SIG-M5 treated with dmso at 0.1 percent for 504 hours (cell line): Measurements from ENCODE around the gene WASHC4.

Source experiments
- DNase-seq: peaks from one replicate; lab custom pipeline; 2025; ENCODE audit not compliant: unreplicated experiment; lab: John Stamatoyannopoulos, UW

The WASHC4 gene, protein sequence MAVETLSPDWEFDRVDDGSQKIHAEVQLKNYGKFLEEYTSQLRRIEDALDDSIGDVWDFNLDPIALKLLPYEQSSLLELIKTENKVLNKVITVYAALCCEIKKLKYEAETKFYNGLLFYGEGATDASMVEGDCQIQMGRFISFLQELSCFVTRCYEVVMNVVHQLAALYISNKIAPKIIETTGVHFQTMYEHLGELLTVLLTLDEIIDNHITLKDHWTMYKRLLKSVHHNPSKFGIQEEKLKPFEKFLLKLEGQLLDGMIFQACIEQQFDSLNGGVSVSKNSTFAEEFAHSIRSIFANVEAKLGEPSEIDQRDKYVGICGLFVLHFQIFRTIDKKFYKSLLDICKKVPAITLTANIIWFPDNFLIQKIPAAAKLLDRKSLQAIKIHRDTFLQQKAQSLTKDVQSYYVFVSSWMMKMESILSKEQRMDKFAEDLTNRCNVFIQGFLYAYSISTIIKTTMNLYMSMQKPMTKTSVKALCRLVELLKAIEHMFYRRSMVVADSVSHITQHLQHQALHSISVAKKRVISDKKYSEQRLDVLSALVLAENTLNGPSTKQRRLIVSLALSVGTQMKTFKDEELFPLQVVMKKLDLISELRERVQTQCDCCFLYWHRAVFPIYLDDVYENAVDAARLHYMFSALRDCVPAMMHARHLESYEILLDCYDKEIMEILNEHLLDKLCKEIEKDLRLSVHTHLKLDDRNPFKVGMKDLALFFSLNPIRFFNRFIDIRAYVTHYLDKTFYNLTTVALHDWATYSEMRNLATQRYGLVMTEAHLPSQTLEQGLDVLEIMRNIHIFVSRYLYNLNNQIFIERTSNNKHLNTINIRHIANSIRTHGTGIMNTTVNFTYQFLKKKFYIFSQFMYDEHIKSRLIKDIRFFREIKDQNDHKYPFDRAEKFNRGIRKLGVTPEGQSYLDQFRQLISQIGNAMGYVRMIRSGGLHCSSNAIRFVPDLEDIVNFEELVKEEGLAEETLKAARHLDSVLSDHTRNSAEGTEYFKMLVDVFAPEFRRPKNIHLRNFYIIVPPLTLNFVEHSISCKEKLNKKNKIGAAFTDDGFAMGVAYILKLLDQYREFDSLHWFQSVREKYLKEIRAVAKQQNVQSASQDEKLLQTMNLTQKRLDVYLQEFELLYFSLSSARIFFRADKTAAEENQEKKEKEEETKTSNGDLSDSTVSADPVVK

DNA sequence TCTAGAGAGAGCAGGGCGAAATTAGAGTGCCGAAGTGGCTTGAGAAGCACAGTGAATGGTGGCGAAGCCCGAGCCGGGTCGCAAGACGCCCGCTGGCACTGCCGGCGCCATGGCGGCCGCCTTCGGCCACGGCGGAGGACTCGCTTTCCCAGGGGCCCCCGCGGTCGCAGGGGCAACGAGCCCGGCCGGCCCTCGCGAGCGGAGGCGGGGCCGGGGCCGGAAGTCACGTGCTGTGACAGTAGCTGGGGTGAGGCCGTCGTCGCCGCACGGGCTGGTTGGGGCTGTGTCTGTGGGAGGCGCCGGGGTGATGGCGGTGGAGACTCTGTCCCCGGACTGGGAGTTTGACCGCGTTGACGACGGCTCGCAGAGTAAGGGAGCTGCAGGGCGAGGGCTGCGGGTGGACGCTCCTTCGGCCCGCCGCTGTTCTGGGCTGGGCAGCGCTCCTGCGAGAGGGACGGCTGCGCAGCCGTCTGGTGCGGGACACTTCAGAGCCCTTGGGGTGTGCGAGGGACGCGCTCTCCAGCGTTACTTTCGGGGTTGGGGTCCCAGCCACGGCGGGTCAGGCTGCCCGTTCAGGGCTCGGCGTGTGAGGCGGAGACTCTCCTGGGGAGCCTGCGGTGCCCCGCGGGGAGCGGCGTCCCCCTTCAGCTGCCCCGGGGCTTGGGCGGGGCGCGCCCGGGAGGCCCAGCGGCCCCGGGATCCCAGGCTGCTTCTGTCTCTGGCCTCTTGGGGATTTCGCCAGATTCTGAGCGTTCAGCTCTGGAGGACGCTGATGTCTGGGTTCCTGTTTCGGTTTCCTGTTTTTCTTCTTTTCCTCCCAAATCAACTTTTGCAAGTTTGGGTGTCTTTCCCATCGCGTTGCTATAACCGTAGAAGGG lies at the start of gene WASHC4:
Gene WASHC4, plus strand, starts transcription at position 238 of the 878 bp plus-strand sequence. Its CDS starts 70 bp downstream, at position 308.
- DNase-seq: peak; percentile 92

DNA sequence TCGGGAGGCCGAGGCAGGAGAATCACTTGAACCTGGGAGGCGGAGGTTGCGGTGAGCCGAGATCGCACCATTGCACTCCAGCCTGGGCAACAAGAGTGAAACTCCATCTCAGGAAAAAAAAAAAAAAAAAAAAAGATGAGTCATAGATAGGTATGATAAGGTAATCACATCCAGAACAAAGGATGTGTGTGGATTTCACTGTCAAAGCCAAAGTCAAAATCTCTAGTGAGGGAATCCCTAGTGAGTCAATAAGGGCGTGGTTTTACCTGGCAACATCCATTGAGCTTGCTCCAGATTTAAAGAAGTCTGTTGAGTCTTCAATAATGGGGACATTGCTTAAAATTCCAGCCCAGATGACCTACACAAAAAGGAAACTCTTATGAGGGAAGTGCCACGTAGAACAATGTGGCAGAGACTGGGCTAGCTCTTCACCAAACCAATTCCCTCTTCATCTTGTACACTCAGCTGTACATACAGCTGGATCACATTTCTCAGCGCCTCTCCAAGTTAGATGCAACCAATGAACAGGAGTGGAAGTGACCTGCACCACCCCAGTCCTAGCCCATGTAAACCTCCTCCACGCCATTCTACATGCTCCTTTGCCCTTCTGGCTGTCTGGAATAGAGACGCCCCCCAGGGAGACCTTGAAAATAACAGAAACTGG lies 46.7 kb upstream of the WASHC4 start:
- no peak for DNase-seq

DNA sequence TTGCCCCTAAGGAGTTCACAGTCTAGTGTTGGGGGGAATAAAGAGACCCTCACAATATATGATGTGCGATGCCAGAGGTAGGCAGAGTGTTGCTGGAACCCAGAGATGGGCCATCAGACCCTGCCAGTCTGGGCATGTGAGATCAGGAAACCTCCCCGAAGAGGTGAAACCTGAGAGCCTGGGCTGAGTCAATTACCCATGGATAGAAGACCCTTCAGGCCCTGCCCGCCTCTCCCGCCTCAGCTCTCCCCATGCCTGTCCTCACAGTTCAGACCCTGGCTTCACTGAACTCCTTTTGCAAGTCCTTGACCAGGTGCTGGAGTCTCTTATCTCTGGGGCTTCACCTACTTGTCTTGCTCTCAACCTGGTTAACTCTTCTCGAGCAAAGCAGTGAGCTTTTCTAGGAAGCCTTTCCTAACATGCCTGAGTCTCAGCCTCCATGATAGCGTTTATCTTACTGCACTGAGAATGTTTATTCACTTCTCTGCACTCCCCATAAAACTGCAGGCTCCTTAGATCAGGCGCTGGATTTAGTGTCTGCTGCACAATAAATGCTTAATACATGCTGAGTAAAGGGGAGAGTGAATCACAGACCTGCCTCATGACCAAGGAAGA lies 42.9 kb upstream of the WASHC4 start:
- DNase-seq: no peak

DNA sequence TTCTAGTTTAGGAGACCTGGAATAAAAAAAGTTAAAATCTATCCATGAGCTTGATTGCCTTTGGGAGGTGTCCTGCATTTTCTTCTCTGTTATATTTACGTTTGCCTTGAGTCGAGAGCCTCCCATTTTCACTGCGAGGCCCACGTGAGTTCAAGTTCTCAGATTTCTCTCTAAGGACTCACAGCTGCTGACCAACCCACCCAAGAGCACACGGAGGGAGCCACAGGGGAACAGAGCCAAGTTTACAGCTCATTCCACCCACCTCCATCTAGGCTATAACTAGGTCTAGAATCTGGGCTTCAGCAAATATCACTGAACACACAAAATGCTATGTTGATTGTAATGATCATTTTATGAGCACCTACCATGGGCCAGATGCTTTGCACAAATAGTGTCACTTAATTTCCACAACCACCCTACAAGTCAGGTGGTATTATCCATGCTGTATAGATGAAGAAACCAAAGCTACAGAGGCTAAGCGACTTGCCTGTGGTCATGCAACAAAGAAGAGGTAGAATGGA lies 40.0 kb upstream of the WASHC4 start:
- no peak for DNase-seq

DNA sequence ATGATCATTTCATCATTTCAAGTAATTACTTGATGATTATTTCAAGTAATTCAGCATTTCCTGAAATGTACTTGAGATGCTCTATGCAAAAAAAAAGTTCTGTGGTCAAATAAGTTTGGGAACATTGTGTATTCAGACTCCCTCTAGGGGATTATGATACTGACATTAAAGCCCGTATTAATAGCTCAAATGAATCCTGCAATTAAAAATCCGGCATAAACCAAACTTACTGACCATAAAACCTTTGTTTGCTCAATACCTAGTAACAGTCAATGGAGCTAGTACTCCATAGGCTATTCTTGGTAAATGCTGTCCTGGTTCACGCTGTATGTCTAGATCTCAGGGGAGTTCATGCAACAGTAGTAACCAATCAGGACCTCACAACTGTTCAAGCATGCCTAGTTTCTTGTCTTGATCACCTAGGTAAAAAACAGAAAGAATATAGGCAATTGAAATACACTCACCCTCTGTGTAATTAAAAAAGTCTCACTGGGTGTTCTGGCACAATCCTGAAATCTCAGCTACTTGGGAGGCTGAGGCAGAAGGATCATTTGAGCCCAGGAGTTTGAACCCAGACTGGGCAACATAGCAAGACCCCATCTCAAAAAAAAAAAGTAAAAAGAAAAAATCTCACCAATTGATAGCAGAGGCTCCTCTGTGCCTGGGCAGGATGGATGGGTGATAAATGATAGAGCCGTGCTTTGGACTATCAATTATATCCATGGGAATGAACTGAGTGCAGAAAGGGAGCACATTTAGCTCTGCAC lies 37.4 kb upstream of the WASHC4 start:
- DNase-seq: no peak

DNA sequence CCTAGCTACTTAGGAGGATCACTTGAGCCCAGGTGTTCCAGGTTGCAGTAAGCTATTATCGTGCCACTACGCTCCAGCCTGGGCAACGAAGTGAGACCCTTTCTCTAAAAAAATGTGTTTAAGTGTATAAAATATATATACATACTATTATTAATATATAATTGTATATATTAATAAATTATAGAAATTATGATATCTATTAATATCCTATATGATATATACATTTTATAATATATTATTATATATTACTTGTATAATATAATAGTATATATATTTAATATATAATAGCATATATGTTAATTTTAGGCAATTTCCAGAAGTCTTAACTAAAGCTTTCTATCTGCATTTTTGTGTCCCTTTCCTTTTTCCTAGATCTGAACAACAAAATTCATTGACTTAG lies 35.5 kb upstream of the WASHC4 start:
- DNase-seq: no peak

DNA sequence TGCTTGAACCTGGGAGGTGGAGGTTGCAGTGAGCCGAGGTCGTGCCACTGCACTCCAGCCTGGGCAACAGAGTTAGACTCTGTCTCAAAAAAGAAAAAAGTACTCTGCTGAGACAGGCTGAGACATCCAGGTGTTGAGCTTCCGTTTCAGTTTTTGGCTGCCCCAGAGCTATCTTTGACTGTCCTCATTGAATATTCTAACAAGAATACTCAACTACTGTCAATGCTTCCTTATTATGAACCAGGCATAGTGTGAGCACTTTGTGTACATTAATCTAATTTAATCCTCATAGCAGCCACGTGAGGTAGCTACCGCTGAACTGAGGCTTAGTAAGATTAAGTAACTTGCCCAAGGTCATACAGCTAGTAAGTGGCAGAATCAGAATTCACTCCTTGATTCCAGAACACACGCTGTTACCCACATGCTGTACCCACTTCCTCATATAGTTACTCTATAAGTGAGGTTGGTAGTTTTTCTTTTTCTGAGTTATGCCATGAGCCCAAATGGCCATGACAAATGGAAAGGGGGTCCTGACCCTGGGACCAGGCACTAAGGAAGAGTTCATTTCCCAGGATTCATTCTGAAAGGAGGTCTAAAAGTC lies 34.5 kb upstream of the WASHC4 start:
- DNase-seq: no peak

DNA sequence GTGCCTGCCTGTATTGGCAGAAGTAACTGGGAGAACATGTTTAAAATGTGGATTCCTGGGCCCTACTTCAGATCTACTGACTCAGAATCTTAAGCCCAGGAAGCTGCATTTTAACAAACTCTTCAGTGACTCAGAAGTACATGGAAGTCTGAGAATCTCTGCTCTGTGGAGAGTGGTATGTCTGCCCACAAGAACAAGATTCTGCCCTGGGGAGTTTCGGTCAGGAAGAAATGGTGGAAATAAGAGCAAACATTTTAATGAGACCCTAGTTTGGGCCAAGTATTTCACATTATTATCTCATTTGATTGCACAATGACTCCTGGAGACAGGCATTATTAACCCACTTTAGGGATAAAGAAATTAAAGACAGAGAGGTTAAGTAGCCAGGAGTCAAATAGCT lies 31.4 kb upstream of the WASHC4 start:
- no peak for DNase-seq

DNA sequence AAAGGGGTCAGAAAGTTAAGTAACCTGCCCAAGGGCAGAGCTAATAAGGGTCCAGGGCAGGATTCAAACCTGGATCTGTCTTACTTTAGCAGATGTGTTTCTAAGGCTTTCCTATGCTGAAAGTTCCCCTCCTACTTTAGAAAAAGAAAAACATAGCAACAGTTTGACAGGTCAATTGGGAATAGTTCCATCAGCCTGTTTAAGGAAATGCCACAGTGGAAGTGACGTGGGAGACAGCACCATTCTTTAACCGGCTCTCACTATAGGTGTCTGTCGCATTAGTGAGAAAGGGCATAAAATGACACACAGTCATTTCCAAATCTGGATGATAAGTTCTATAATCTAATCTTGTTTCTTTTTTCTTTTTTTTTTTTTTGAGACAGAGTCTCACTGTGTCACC lies 30.6 kb upstream of the WASHC4 start:
- DNase-seq: no peak

DNA sequence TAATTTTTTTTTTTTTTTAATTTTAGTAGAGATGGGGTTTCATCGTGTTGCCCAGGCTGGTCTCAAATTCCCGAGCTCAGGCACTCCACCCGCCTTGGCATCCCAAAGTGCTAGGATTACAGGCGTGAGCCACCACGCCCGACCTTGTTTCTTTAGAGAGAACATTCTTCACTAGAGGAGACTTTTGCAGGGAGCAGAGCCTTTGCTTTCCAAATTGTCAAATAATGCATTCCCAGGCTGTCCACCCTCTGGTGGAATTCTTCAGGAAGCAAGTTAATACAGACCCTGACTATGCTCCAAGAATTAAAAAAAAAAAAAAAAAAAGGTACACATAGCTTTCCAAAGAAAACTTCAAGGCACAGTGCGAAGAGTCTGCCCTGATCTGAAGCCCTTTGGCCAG lies 30.1 kb upstream of the WASHC4 start:
- no peak for DNase-seq

DNA sequence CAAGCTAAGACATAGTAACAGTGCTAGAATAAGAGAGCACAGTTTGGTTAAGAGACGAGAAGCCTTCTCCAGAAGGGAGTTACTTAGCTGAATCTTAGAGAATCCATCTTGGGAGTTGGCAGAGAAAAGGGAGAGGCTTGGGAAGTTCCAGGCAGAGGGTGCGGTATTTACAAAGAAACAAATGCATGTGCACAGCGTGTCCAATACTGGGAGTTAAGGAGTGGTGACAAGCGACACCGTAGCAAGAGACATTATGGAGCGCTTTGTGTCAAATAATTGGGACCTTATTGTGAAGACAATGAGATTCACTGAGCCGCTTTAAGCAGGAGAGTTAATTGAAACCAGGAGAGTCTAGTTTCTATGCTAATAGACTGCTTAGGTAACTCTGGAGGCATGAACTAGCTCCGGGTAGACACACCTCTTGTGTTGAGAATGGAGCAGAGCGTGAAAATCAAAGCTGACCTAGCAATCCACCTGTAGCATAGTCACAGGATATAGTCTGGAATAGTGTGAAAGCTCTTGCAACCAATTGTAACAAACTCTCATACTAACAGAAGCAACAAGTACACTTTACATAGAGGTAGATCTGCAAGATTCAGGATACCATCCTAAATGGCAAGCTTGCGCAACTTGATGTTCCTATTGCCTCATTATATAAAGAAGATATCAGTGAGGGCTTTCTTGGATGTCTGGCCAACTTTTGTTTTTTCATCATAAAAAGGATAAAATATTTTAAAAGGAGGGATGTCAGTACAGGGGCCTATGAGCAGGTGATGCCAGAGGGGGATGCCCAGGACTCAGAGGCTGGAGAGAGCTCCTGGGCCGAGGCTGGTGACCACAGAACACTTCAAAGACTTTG lies 28.6 kb upstream of the WASHC4 start:
- no peak for DNase-seq

DNA sequence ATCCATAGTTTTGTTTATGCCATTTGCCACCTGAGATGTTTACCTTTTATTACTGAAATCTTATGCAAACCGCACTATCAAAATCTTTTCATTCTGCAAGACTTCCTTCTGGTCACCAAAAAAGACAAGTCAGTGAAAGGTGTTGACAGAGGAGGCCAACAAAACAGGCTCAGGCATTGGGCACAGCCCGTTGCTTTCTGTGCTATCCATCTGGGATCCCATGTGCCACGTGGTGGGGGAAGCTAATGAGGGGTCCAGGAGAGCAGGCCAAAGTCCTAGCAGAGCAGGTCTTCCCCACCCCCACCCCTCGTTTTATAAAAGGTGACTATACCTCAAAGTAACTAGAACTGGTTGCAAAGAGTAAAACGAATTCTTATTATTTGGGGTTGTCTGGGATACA lies 24.5 kb upstream of the WASHC4 start:
- DNase-seq: no peak

DNA sequence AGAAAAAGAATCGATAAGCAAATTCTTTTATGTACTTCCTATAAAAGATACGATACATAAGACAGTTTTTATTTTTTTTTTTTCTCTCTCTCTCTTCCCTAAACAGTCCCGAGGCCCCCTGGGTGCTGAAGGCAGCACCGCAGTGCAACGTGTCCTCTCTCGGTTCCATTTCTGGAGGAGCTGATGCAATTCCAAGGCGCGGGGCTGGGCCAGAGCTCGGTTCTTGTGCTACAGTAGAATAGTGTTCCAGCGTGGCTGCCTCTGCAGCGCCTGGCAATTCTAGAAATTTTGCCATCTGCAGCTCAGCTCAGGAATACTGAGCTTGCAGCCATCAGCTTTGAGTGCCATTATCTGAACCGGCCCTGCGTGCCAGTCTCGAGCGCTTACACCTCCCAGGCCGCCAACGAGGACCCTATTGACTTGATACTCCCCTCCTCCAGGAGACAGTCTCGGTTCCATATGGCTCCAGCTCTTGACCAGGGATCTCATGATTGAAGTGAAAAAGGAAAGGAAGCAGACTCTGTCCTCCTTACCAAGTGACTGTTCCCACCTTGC lies 23.9 kb upstream of the WASHC4 start:
- peak; percentile 77 for DNase-seq

DNA sequence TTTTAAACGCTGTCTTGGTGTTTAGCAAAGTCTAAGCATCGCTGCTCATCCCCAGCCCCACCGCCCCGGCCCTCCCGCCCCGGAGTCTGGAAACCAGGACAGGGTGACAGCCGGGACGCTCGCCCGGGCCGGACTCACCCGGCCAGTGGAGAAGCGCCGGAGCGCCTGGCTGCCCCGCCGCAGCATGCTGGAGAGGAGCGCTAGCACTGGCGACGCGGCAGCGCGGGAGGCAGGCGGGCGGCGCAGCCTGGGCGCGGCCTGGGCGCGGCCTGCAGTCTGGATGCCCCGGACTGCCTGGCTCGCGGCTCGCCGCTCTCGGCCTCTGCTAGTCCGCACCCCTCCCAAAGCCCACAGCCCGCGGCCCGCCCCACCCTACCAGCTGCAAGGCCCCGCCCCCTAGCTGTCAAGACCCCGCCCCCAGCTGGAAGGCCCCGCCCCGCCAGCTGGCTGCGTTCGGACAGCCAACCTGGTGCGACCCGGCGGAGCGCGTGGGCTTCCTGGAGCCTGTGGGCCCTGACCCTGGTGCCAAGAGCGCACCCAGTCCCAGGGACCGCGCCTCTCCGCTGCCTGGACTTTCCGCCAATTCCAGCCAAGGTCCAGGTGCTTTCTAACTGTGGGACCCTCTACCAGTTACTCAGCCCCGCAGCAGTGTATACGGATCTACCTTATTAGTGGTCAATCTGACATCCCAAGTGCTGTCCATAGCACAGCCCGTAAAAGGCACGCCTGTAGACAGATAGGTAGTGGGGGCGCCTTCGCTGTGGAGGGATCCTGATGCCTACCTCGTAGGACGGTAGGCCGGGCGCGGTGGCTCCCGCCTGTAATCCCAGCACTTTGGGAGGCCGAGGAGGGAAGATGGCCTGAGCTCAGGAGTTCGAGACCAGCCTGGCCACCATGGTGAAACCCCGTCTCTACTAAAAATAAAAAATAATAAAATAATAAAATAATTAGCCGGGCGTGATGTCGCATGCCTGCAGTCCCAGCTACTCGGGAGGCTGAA lies 23.0 kb upstream of the WASHC4 start, which contains the start of gene ALDH1L2:
Gene ALDH1L2, minus strand, starts transcription at position 208 of the 1,000 bp plus-strand sequence. Its CDS starts 22 bp downstream, at position 186.
- peak; percentile 56 for DNase-seq

DNA sequence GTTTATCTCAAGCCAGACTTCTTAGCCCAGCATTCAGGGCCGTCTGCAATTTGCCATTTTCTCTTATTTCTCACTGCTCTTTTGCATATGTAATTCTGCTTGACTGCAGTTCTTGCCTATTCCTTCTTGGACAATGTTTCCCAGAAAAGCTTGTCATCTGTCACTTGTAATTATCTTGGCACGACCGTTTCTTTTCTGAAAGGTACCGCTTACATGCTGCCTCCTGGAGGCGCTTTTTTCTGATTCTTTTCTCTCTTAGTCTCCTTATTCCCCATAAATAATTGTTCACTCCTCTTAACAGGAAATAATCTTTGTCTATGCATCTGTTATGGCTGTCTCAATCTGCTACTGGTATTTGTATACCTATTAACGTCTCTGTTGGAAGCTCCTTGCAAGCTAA lies 22.0 kb upstream of the WASHC4 start:
- DNase-seq: no peak

DNA sequence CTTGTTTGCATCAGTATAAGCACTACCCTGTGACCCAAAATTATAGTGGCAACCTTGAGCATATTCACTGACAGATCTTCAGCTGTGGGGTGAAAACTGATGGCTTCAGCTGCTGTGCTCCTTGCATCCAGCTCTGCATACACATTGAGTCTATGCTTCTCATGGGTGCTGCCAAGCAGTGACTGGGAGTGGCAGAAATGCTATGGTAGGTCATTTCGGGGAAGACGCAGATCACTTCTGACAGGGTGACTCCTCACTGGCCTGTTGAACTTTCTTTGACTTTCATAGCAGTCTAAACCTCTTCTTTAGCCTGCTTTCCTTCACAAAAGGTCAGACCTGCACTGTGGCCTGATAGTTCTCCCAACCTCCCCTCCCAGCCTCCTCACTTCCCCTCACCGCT lies 17.7 kb upstream of the WASHC4 start:
- no peak for DNase-seq
